Smooth muscle cell (in vitro differentiated cells): ENCODE measurements around the gene ZFP92. TPM values are rescaled to one million over a fixed set of nuclear protein-coding genes. Genes with fewer than 3 reads are reported as not detected.

ENCODE experiments used
- DNase-seq: peaks from one replicate; lab custom pipeline; 2025; ENCODE audit not compliant: unreplicated experiment; lab: John Stamatoyannopoulos, UW
- H2AFZ ChIP-seq: fragments of 200-600 bp; sonication (generic); 2 replicates; pipeline ENCODE4 v1.6.0; 2016; ENCODE audit warnings: antibody characterized with exemption, low read depth, mild to moderate bottlenecking
- H3F3A ChIP-seq: fragments of 200-600 bp; sonication (generic); 2 replicates; pipeline ENCODE4 v1.6.0; 2017; ENCODE audit warnings: antibody characterized with exemption, low read depth
- H3K27ac ChIP-seq: fragments of 200-600 bp; sonication (generic); 2 replicates; pipeline ENCODE4 v1.5.1; 2016; ENCODE audit warnings: low read depth, mild to moderate bottlenecking
- H3K27me3 ChIP-seq: fragments of 200-600 bp; sonication (generic); 2 replicates; pipeline ENCODE4 v1.6.1; 2016; ENCODE audit warnings: low read depth, mild to moderate bottlenecking
- H3K36me3 ChIP-seq: fragments of 200-600 bp; sonication (generic); 2 replicates; pipeline ENCODE4 v1.5.1; 2016; ENCODE audit warnings: low read depth
- H3K4me1 ChIP-seq: fragments of 200-600 bp; sonication (generic); 2 replicates; pipeline ENCODE4 v1.5.1; 2016; ENCODE audit warnings: low read depth
- H3K4me2 ChIP-seq: fragments of 200-600 bp; sonication (generic); 2 replicates; pipeline ENCODE4 v1.6.0; 2016; ENCODE audit warnings: mild to moderate bottlenecking
- H3K4me3 ChIP-seq: fragments of 200-600 bp; sonication (generic); 2 replicates; pipeline ENCODE4 v1.5.1; 2016; ENCODE audit warnings: mild to moderate bottlenecking
- H3K79me2 ChIP-seq: fragments of 200-600 bp; sonication (generic); 2 replicates; pipeline ENCODE4 v1.6.0; 2016; ENCODE audit warnings: low read depth, mild to moderate bottlenecking
- H3K9ac ChIP-seq: fragments of 200-600 bp; sonication (generic); 2 replicates; pipeline ENCODE4 v1.6.0; 2016; ENCODE audit warnings: low read depth
- H3K9me3 ChIP-seq: fragments of 200-600 bp; sonication (generic); replicated peaks from 2 replicates; pipeline ENCODE4 v1.5.1; 2016; ENCODE audit warnings: low read depth
- H4K20me1 ChIP-seq: fragments of 200-600 bp; sonication (generic); 2 replicates; pipeline ENCODE4 v1.6.0; 2016; ENCODE audit warnings: low read depth
- CTCF ChIP-seq: fragments of 200-600 bp; sonication (generic); IDR thresholded peaks from 2 replicates; pipeline ENCODE4 v1.5.1; 2017; ENCODE audit warnings: borderline replicate concordance, mild to moderate bottlenecking, antibody characterized with exemption; ENCODE audit not compliant: insufficient read depth, poor library complexity, severe bottlenecking
- WGBS: methylation state at CpG from one replicate; pipeline ENCODE4 v1.1.7; 2016; ENCODE audit warnings: low lambda C conversion rate; 5-methylcytosine and 5-hydroxymethylcytosine counted together
- polyA plus RNA-seq: library from polyadenylated mRNA; unstranded; fragments of >200 nt; fragmentation: Nextera tagmentation; extraction: Ambion mirVana; gene quantifications from 2 replicates; pipeline ENCODE4 v1.2.1, GENCODE V29; 2016
- total RNA-seq: library from RNA; depleted of rRNA; stranded (reverse); fragments of >200 nt; gene quantifications from 2 replicates; pipeline ENCODE4 v1.2.3, GENCODE V29; 2014

Gene ZFP92
- total and polyA plus RNA-seq, 2 experiments from 2014 or later: 0.73 to 1.3 TPM

GRCh38 chrX:153441981-153442380, 30.7 kb downstream of the ZFP92 start:
- H3K79me2 ChIP-seq: no peaks in the 10 kb centered on the region
- H3K4me3 ChIP-seq: no peak overlapping the region
- DNase-seq: no peak
- 80% methylated on average over 9 of the region's 9 CpGs for WGBS
- H3K4me2 ChIP-seq: no peak overlapping the region
- H3F3A ChIP-seq: no peaks in the 10 kb centered on the region
- H4K20me1 ChIP-seq: no peaks in the 10 kb centered on the region
- H3K36me3 ChIP-seq: no peaks in the 10 kb centered on the region
- no peak overlapping the region for H3K9ac ChIP-seq
- H2AFZ ChIP-seq: no peak overlapping the region
- H3K4me1 ChIP-seq: no peaks in the 10 kb centered on the region
- no peaks in the 10 kb centered on the region for H3K9me3 ChIP-seq
- H3K27me3 ChIP-seq: no peaks in the 10 kb centered on the region
- no peak overlapping the region for H3K27ac ChIP-seq
- no peak for TF ChIP-seq CTCF

DNA sequence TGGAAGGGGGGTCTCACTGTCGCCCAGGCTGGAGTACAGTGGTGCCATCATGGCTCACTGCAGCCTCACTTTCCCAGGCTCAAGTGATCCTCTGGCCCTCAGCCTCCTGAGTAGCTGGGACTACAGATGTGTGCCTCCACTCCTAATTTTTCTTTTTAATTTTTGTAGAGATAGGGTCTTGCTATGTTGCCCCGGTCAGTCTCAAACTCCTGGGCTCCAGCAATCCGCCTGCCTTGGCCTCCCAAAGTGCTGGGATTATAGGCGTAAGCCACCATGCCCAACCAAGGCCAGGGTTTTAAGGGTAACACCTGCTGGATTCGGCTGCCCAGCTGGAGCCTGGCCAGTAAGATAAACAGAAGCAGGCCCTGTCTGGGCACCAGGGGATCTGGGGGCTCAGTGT, 31.2 kb downstream of the ZFP92 start:
- H3K4me3 ChIP-seq: no peak overlapping the region
- H3K4me2 ChIP-seq: no peak overlapping the region
- H3F3A ChIP-seq: no peaks in the 10 kb centered on the region
- no peaks in the 10 kb centered on the region for H3K36me3 ChIP-seq
- no peak overlapping the region for H3K27ac ChIP-seq
- H3K9ac ChIP-seq: no peak overlapping the region
- 93% methylated on average over 5 of the region's 5 CpGs for WGBS
- DNase-seq: no peak
- H3K9me3 ChIP-seq: no peaks in the 10 kb centered on the region
- no peak for TF ChIP-seq CTCF
- no peaks in the 10 kb centered on the region for H3K27me3 ChIP-seq
- H4K20me1 ChIP-seq: no peaks in the 10 kb centered on the region
- no peaks in the 10 kb centered on the region for H3K4me1 ChIP-seq
- no peak overlapping the region for H2AFZ ChIP-seq
- no peaks in the 10 kb centered on the region for H3K79me2 ChIP-seq

- 89% methylated on average over 25 of the region's 25 CpGs for WGBS
- no peaks in the 10 kb centered on the region for H3K9me3 ChIP-seq
- H3K36me3 ChIP-seq: no peaks in the 10 kb centered on the region
- H3K4me3 ChIP-seq: no peak overlapping the region
- H3K9ac ChIP-seq: no peak overlapping the region
- no peak overlapping the region for H2AFZ ChIP-seq
- DNase-seq: no peak
- H3K4me2 ChIP-seq: no peak overlapping the region
- no peaks in the 10 kb centered on the region for H4K20me1 ChIP-seq
- no peaks in the 10 kb centered on the region for H3K79me2 ChIP-seq
- no peak overlapping the region for H3K27ac ChIP-seq
- H3F3A ChIP-seq: no peaks in the 10 kb centered on the region
- H3K27me3 ChIP-seq: no peaks in the 10 kb centered on the region
- no peak for TF ChIP-seq CTCF
- no peaks in the 10 kb centered on the region for H3K4me1 ChIP-seq
Observed at GRCh38 chrX:153443476-153444332, 32.4 kb downstream of the ZFP92 start.
